ENCODE results near the gene CASQ1.

DNA sequence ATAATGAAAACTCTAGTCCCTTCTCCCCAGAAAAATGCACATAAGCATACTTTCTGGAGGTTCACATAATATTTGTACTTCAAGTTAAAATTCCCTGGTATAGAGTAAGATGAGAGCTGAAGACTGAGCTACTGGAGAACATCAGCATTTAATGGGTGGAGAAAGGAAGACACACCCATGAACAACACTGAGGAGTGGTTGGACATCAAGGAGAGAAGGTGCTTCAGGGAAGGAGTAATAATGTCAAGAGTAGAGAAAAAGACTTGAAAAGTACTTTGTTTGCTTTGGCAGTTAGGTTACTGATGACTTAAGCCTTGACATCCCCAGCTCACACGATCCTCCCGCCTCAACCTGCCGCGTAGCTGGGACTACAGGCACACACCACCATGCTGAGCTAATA lies 36.7 kb downstream of the CASQ1 start:
- TF ChIP-seq POLR2A (IDR thresholded peaks at IDR 0.05): no peak
- TF ChIP-seq, protein P1, sequence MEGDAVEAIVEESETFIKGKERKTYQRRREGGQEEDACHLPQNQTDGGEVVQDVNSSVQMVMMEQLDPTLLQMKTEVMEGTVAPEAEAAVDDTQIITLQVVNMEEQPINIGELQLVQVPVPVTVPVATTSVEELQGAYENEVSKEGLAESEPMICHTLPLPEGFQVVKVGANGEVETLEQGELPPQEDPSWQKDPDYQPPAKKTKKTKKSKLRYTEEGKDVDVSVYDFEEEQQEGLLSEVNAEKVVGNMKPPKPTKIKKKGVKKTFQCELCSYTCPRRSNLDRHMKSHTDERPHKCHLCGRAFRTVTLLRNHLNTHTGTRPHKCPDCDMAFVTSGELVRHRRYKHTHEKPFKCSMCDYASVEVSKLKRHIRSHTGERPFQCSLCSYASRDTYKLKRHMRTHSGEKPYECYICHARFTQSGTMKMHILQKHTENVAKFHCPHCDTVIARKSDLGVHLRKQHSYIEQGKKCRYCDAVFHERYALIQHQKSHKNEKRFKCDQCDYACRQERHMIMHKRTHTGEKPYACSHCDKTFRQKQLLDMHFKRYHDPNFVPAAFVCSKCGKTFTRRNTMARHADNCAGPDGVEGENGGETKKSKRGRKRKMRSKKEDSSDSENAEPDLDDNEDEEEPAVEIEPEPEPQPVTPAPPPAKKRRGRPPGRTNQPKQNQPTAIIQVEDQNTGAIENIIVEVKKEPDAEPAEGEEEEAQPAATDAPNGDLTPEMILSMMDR (IDR thresholded peaks at IDR 0.05): no peak

Measured in body of pancreas (tissue), 4 donors.